Right atrium auricular region (tissue), 2 donors: ENCODE measurements around the gene BANK1. TPM values are rescaled to one million over a fixed set of nuclear protein-coding genes. Genes with fewer than 3 reads are reported as not detected.

Source experiments
- DNase-seq: peaks from one replicate; pipeline ENCODE4 v3.0.0-alpha.2; 2019; ENCODE audit warnings: low spot score
- H3K27ac ChIP-seq, 2 donors: fragments of 200-600 bp; sonication (generic); 1 replicate in 1 of 2; 2 replicates in 1 of 2; pipeline ENCODE4 v1.5.1; 2016 to 2019
- H3K27me3 ChIP-seq, 2 donors: fragments of 200-600 bp; sonication (generic); one replicate each; pipeline versions ENCODE4 v1.5.1 to v1.6.0; 2017 to 2019
- H3K36me3 ChIP-seq: fragments of 200-600 bp; sonication (generic); one replicate; pipeline ENCODE4 v1.5.1; 2016
- H3K4me1 ChIP-seq, 2 donors: fragments of 200-600 bp; sonication (generic); one replicate each; pipeline versions ENCODE4 v1.5.1 to v1.6.0; 2017 to 2019
- H3K4me3 ChIP-seq, 2 donors: fragments of 200-600 bp; sonication (generic); 1 replicate in 1 of 2; 2 replicates in 1 of 2; pipeline ENCODE4 v1.5.1; 2017 to 2019; ENCODE audit warnings: mild to moderate bottlenecking in 1 of 2, moderate library complexity in 1 of 2
- H3K9me3 ChIP-seq, 2 donors: fragments of 200-600 bp; sonication (generic); one replicate each; pipeline ENCODE4 v1.5.1; 2019
- CTCF ChIP-seq, 2 donors: fragments of 200-600 bp; sonication (generic); IDR thresholded peaks; one replicate each; pipeline ENCODE4 v1.5.1; 2019; ENCODE audit warnings: antibody characterized with exemption in 2 of 2
- total RNA-seq, 2 donors: library from RNA; depleted of rRNA; stranded (reverse); fragments of >200 nt; gene quantifications; one replicate each; pipeline ENCODE4 v1.1.0, GENCODE V29; 2016

BANK1 gene
- total RNA-seq, 2 donors from 2014 or later = 1.4 TPM; not detected in 1

DNA sequence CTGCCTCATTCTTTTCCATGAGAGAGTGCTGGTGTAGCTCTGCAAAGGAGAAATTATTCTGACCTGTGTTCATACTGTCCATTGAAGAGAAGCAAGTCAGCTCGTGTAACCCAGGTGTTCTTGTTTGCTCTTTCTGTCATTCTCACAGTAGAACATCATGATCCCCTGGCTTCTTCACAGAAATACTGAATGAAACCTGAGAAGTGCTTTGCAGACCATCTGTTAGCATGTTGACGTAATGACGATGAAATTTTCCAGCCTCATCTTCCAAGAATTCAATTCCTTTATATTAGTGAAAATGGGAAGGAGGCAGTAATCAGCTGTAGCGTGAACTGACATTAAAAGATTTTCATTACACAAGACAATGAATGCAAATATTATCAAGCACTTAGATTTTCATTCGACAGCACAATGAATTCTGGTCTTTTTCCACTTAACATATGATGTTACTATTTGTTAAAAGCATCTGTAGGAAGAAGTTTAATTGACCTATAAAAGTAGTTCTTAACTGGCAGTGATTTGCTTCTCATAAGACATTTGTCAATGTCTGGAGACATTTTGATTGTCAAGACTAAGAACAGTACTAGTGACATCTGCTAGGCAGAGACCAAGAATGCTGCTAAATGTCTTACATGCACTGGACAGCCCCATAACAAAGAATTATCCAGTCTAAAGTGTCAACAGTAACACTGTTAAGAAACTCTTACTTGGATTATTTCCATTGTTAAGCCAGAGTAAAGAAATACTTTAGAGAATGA is 246.3 kb downstream of the BANK1 start:
- Histone ChIP-seq H3K4me1 (no peaks in the 10 kb centered on the region), H3K27me3 (no peaks in the 10 kb centered on the region), H3K4me3 (no peak overlapping the region), H3K36me3 (no peaks in the 10 kb centered on the region), H3K27ac (no peak overlapping the region), H3K9me3 (no peaks in the 10 kb centered on the region)
- no peak for DNase-seq
- TF ChIP-seq CTCF (IDR thresholded peaks at IDR 0.05) = no peak

- Histone ChIP-seq H3K4me1 (no peaks in the 10 kb centered on the region), H3K27ac (no peak overlapping the region), H3K27me3 (no peaks in the 10 kb centered on the region), H3K9me3 (no peaks in the 10 kb centered on the region), H3K36me3 (no peaks in the 10 kb centered on the region), H3K4me3 (no peak overlapping the region)
- no peak for TF ChIP-seq CTCF (IDR thresholded peaks at IDR 0.05)
- DNase-seq = no peak
Measured at GRCh38 chr4:102037566-102037965, 247.0 kb downstream of the BANK1 start.

- Histone ChIP-seq H3K27me3 (no peaks in the 10 kb centered on the region), H3K4me1 (no peaks in the 10 kb centered on the region), H3K36me3 (no peaks in the 10 kb centered on the region), H3K4me3 (no peak overlapping the region), H3K9me3 (no peaks in the 10 kb centered on the region), H3K27ac (no peak overlapping the region)
- no peak for TF ChIP-seq CTCF (IDR thresholded peaks at IDR 0.05)
- no peak for DNase-seq
Measured at GRCh38 chr4:102042871-102043802, 252.6 kb downstream of the BANK1 start.

GRCh38 chr4:102047616-102048015 is 257.1 kb downstream of the BANK1 start:
- DNase-seq = no peak
- H3K9me3 ChIP-seq = no peaks in the 10 kb centered on the region
- H3K27me3 ChIP-seq = no peaks in the 10 kb centered on the region

GRCh38 chr4:102055805-102056204 is 265.3 kb downstream of the BANK1 start:
- H3K27me3 ChIP-seq = no peaks in the 10 kb centered on the region
- peak in 1 of 2 donors; percentile 23 for TF ChIP-seq CTCF (IDR thresholded peaks at IDR 0.05)
- DNase-seq = no peak

More at GRCh38 chr4:102047616-102048015, 257.1 kb downstream of the BANK1 start:
- H3K36me3 ChIP-seq = no peaks in the 10 kb centered on the region
- H3K4me3 ChIP-seq = no peak overlapping the region
- no peak for TF ChIP-seq CTCF (IDR thresholded peaks at IDR 0.05)
- H3K27ac ChIP-seq = no peak overlapping the region
- no peaks in the 10 kb centered on the region for H3K4me1 ChIP-seq

More at GRCh38 chr4:102055805-102056204, 265.3 kb downstream of the BANK1 start:
- Histone ChIP-seq H3K9me3 (no peaks in the 10 kb centered on the region), H3K4me3 (no peak overlapping the region), H3K27ac (no peak overlapping the region), H3K4me1 (no peaks in the 10 kb centered on the region), H3K36me3 (no peaks in the 10 kb centered on the region)
